GM04503 (cell line): ENCODE data around the gene RCOR1.
"Not testable (repeated sequence)": the region's sequence is repeated elsewhere in the genome, so short reads cannot be mapped to it uniquely, and the experiment has no call there.

ENCODE experiments used
- DNase-seq: peaks from one replicate; pipeline ENCODE4 v3.0.0-alpha.2; 2012; ENCODE audit warnings: low read depth

Gene RCOR1

GRCh38 chr14:102593061-102593824 lies 794 bp downstream of the RCOR1 start:
- DNase-seq, result no peak

GRCh38 chr14:102593825-102594137 lies 1.3 kb downstream of the RCOR1 start:
- no peak for DNase-seq

DNA sequence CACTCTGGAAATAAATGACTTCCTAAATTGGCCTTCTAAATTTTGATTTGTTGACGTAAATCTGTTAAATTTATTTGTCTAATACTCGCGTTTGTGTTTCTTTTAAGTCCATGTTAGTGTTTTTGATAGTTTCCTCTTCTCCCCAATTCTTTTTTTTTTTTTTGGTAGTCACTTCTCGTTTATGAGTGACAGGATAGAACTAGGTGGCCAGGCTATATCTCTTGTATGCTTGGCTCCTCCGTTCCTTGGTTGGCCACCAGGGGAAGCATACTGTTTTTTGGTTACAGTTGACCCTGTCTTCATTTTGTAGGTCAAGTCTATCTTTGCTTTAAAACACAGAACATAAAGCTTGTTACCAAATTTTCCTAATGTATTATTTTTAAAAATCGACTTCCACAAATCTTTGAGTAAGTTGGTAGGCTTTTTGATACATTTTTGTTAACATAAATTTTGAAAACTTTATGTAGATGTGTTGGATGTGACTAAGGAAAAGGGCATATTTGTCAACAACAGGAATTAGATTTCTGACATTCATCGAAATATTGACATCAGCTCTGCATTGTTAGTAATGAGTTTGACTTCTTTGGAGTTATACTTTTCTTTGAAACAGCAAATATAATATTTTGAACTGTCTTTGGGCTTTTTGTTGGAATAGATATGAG lies 2.2 kb downstream of the RCOR1 start:
- DNase-seq, result no peak

- no peak for DNase-seq
Measured at GRCh38 chr14:102601378-102601925, 9.0 kb downstream of the RCOR1 start.

GRCh38 chr14:102602421-102603292 lies 10.2 kb downstream of the RCOR1 start:
- DNase-seq, result no peak

DNA sequence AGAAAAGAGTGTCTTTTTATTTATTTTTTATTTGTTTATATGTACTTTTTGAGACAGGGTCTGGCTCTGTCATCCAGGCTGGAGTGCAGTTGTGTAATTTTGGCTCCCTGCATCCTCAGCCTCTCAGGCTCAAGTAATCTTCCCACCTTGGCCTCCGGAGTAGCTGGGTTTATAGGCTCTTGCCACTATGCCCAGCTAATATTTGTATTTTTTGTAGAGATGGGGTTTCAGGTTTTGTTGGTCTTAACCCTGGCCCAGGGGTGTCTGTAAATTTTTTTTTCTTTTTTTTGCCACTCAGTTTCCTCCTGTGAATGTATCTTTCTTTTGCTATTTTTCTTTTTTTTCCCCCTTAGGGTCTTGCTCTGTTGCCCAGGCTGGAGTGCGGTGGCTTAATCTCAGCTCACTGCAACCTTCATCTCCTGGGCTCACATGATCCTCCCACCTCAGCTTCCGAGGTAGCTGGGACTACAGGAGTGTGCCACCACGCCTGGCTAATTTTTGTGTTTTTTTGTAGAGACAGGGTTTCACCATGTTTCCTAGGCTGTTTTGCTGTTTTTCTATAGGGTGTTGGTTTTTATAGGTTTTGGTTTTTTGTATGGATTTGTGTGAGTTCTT lies 11.0 kb downstream of the RCOR1 start:
- DNase-seq, result no peak

GRCh38 chr14:102604183-102604582 lies 11.7 kb downstream of the RCOR1 start:
- no peak for DNase-seq

- DNase-seq, result no peak
Measured at GRCh38 chr14:102605029-102605428, 12.6 kb downstream of the RCOR1 start.

GRCh38 chr14:102606296-102606695 lies 13.8 kb downstream of the RCOR1 start:
- DNase-seq, result no peak

DNA sequence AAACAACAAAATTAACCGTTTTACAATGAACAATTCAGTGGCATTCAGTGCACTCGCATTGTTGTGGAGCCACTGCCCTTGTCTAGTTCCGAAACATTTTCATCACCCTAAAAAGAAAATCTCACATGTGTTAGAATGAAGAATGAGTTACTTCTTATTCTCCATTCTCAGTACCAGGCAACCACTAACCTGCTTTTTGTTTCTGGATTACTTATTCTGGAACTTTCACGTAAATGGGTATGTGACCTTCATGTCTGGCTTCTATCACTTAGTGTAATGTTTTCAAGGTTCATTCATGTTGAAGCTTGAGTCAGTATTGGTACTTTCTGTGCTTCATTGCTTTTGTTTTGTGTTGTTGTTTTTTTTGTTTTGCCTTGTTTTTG lies 15.6 kb downstream of the RCOR1 start:
- no peak for DNase-seq

- DNase-seq, result no peak
Measured at GRCh38 chr14:102610968-102611811, 18.7 kb downstream of the RCOR1 start.

- DNase-seq, result no peak
Measured at GRCh38 chr14:102616318-102616717, 23.9 kb downstream of the RCOR1 start.

GRCh38 chr14:102616799-102617198 lies 24.4 kb downstream of the RCOR1 start:
- no peak for DNase-seq

- DNase-seq, result not testable (repeated sequence)
Measured at GRCh38 chr14:102619012-102619411, 26.6 kb downstream of the RCOR1 start.

- DNase-seq, result peak; percentile 67
Measured at GRCh38 chr14:102620413-102620812, 28.0 kb downstream of the RCOR1 start.

GRCh38 chr14:102622262-102622885 lies 29.9 kb downstream of the RCOR1 start:
- no peak for DNase-seq

- DNase-seq, result no peak
Measured at GRCh38 chr14:102624666-102625065, 32.2 kb downstream of the RCOR1 start.

- DNase-seq, result no peak
Measured at GRCh38 chr14:102625564-102626296, 33.3 kb downstream of the RCOR1 start.

DNA sequence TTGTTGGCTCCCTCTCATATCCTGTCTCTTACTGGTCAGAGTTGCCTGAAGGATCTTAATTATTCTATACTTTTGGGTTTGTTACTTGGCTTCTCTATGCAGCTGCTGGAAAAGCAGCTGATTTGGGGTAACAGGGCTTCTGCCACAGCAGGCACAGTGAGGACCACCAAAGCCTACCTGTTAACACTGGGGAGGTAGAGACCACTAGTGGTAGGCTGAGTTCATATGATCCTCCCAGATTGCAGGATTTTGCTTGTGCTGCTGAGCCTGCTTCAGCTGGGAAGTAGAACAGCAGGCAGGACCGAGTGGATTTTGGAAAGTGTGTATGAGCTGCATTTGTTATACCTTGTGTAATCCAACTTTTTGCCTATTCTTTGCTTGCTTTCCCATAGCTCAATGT lies 34.1 kb downstream of the RCOR1 start:
- no peak for DNase-seq

DNA sequence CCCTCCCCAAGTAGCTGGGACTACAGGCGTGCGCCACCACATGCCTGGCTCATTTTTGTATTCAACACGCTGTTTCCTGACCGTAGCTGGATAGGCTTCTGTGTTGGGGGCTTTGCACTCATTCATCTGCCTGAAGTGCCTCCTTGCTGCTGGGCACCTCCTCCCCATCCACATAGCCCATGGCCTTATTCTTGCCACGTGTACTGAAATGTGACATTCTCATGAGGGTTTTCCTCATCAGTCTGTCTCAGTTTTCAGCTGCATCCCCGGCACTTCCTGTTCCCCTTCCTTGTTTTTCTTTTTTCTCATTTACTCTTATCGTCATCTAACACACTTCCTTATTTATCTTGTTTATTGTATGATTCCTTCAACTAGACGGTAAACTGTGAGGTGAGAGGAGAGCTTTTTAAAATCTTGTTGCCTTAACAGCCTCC lies 36.6 kb downstream of the RCOR1 start:
- no peak for DNase-seq
